GM12878 (cell line): ENCODE measurements around the gene PDE6B. TPM values are rescaled to one million over a fixed set of nuclear protein-coding genes. Genes with fewer than 3 reads are reported as not detected.
A peak's percentile ranks its signal among the peaks of the same experiment; 100 is the strongest.

Experiments used
- ATF3 ChIP-seq: IDR thresholded peaks from 2 replicates; pipeline ENCODE4 v1.6.1; 2011; ENCODE audit warnings: low read depth, mild to moderate bottlenecking, low read length, moderate library complexity, borderline replicate concordance; ENCODE audit errors: extremely low read depth
- CBX5 ChIP-seq: sonication (generic); IDR thresholded peaks from 2 replicates; pipeline ENCODE4 v1.6.1; 2016; ENCODE audit warnings: low read depth, moderate library complexity, mild to moderate bottlenecking, inconsistent platforms
- CEBPZ ChIP-seq: fragments of 150-350 bp; IDR thresholded peaks from 2 replicates; pipeline ENCODE4 v1.6.1; 2016; ENCODE audit warnings: low read depth, low read length
- CHD1 ChIP-seq: IDR thresholded peaks from 2 replicates; pipeline ENCODE4 v1.6.1; 2012; ENCODE audit warnings: low read depth, low read length, improper control_type of control experiment
- CREB1 ChIP-seq: IDR thresholded peaks from 2 replicates; pipeline ENCODE4 v1.6.1; 2012; ENCODE audit warnings: low read depth, mild to moderate bottlenecking, inconsistent platforms
- EGR1 ChIP-seq, 2 experiments: IDR thresholded peaks; 1 replicate in 1 of 2; 2 replicates in 1 of 2; pipeline ENCODE4 v1.6.1; 2011 to 2012; ENCODE audit warnings: low read depth in 2 of 2, low read length in 2 of 2, borderline replicate concordance in 1 of 2, mild to moderate bottlenecking in 1 of 2, moderate library complexity in 1 of 2
- HCFC1 ChIP-seq: fragments of 150-350 bp; IDR thresholded peaks from 2 replicates; pipeline ENCODE4 v1.6.1; 2014; ENCODE audit warnings: low read length
- IRF3 ChIP-seq: fragments of 450-650 bp; IDR thresholded peaks from 2 replicates; pipeline ENCODE4 v1.6.1; 2014; ENCODE audit warnings: mild to moderate bottlenecking
- MEF2B ChIP-seq: fragments of 450-650 bp; IDR thresholded peaks from 2 replicates; pipeline ENCODE4 v1.6.1; 2018; ENCODE audit warnings: mild to moderate bottlenecking, moderate library complexity; ENCODE audit not compliant: partially characterized antibody, poor library complexity, severe bottlenecking
- MXI1 ChIP-seq: fragments of 150-350 bp; IDR thresholded peaks from 2 replicates; pipeline ENCODE4 v1.6.1; 2011; ENCODE audit warnings: low read depth, mild to moderate bottlenecking, inconsistent platforms, low read length, improper control_type of control experiment
- PML ChIP-seq: IDR thresholded peaks from 2 replicates; pipeline ENCODE4 v1.6.1; 2012; ENCODE audit warnings: low read length, inconsistent platforms
- POLR2A ChIP-seq: IDR thresholded peaks from 2 replicates; pipeline ENCODE4 v1.6.1; 2011; ENCODE audit warnings: low read depth, mild to moderate bottlenecking, low read length
- RELA ChIP-seq: fragments of 450-650 bp; IDR thresholded peaks from 2 replicates; pipeline ENCODE4 v1.8.0; 2014; ENCODE audit warnings: borderline replicate concordance; ENCODE audit not compliant: partially characterized antibody
- SPI1 ChIP-seq: IDR thresholded peaks from 2 replicates; pipeline ENCODE4 v1.6.1; 2011; ENCODE audit warnings: low read depth, mild to moderate bottlenecking, low read length, moderate library complexity, borderline replicate concordance; ENCODE audit not compliant: insufficient read depth
- ZBTB11 ChIP-seq: fragments of 450-650 bp; formaldehyde crosslinking; IDR thresholded peaks from 2 replicates; pipeline ENCODE4 v1.5.0; 2022; ENCODE audit warnings: mild to moderate bottlenecking, missing genetic modification characterization
- ZBTB40 ChIP-seq: fragments of 450-650 bp; IDR thresholded peaks from 2 replicates; pipeline ENCODE4 v1.6.1; 2016; ENCODE audit warnings: mild to moderate bottlenecking, moderate library complexity, borderline replicate concordance
- polyA plus RNA-seq, 11 experiments: library from polyadenylated mRNA; depleted of rRNA in 4 of 11; unstranded in 6 of 11; stranded (reverse) in 5 of 11; fragments of >200 nt; fragmentation: Nextera tagmentation in 4 of 11; fragmentation: Illumina TruSeq in 1 of 11; extraction: Ambion mirVana in 4 of 11; extraction: Trizol in 1 of 11; gene quantifications; 1 replicate in 1 of 11; 2 replicates in 10 of 11; pipeline versions ENCODE4 v1.2.1 to v1.2.3, GENCODE V29; 2011 to 2016; ENCODE audit warnings: inconsistent platforms in 2 of 11, missing spikeins in 2 of 11, low read depth in 1 of 11
- total RNA-seq, 4 experiments: library from RNA; depleted of rRNA in 3 of 4; stranded (reverse); fragments of >200 nt in 3 of 4; fragmentation: Illumina TruSeq in 1 of 4; extraction: Trizol in 1 of 4; gene quantifications; 2 replicates each; pipeline versions ENCODE4 v1.2.1 to v1.2.3, GENCODE V29; 2013 to 2021

PDE6B gene
- total and polyA plus RNA-seq, 10 of the 15 experiments (the other 5 are each of a cell fraction or from before 2014, with no cell fraction given): 2.6 to 6.4 (median 3.8) TPM

GRCh38 chr4:705278-706082 is 80.1 kb downstream of the PDE6B start, which contains the start of gene PCGF3 (continued):
- TF ChIP-seq EGR1 (IDR thresholded peaks at IDR 0.05; ENCODE audit: borderline replicate concordance in 1 of 2, low read depth in 2 of 2, low read length in 2 of 2) (peak in 1 of 2 experiments; percentile 77; a peak in 2 of 3 replicates), POLR2A (peak; percentile 46), MXI1 (no peak), ATF3 (no peak), MEF2B (peak; percentile 6), CREB1 (no peak), HCFC1 (no peak), SPI1 (no peak), IRF3 (no peak), RELA (no peak), CHD1 (no peak), CEBPZ (no peak), ZBTB40 (no peak), ZBTB11 (no peak), PML (no peak), CBX5 (no peak)
